Activated CD4-positive, alpha-beta T cell treated with anti-CD3 and anti-CD28 coated beads, Interleukin-2, Interleukin-4, amounts not matched to agents 100 ng/mL and 50 ng/mL, durations not matched to agents 16 hours and 8 hours (primary cell): ENCODE results near the gene LDHB.
"Not testable (repeated sequence)": the region's sequence is repeated elsewhere in the genome, so short reads cannot be mapped to it uniquely, and the experiment has no call there.

ENCODE experiments used
- DNase-seq: peaks from one replicate; pipeline ENCODE4 v3.0.0-alpha.2; 2020; ENCODE audit warnings: low spot score

LDHB gene

GRCh38 chr12:21661396-21662093 lies 3.9 kb upstream of the LDHB start:
- DNase-seq: not testable (repeated sequence)

- peak; percentile 11 for DNase-seq
Measured at GRCh38 chr12:21659383-21659782, 1.7 kb upstream of the LDHB start.

- DNase-seq: peak; percentile 53
Measured at GRCh38 chr12:21656905-21657325, 727 bp downstream of the LDHB start.

GRCh38 chr12:21655591-21655990 lies 2.1 kb downstream of the LDHB start:
- no peak for DNase-seq

- DNase-seq: no peak
Measured at GRCh38 chr12:21651821-21652220, 5.8 kb downstream of the LDHB start.

- DNase-seq: no peak
Measured at GRCh38 chr12:21650997-21651396, 6.6 kb downstream of the LDHB start.

- no peak for DNase-seq
Measured at GRCh38 chr12:21649034-21649433, 8.6 kb downstream of the LDHB start.

GRCh38 chr12:21648378-21648777 lies 9.3 kb downstream of the LDHB start:
- no peak for DNase-seq

- no peak for DNase-seq
Measured at GRCh38 chr12:21647179-21647578, 10.5 kb downstream of the LDHB start.

GRCh38 chr12:21645041-21645500 lies 12.6 kb downstream of the LDHB start:
- not testable (repeated sequence) for DNase-seq

GRCh38 chr12:21644516-21644915 lies 13.1 kb downstream of the LDHB start:
- no peak for DNase-seq

- DNase-seq: no peak
Measured at GRCh38 chr12:21643758-21644157, 13.9 kb downstream of the LDHB start.

- DNase-seq: no peak
Measured at GRCh38 chr12:21642707-21643389, 14.8 kb downstream of the LDHB start.

- no peak for DNase-seq
Measured at GRCh38 chr12:21638054-21638891, 19.4 kb downstream of the LDHB start.

GRCh38 chr12:21634245-21634644 lies 23.4 kb downstream of the LDHB start:
- no peak for DNase-seq

GRCh38 chr12:21631367-21631766 lies 26.3 kb downstream of the LDHB start:
- DNase-seq: no peak

- no peak for DNase-seq
Measured at GRCh38 chr12:21627924-21628323, 29.7 kb downstream of the LDHB start.

- no peak for DNase-seq
Measured at GRCh38 chr12:21618566-21618965, 39.1 kb downstream of the LDHB start.

GRCh38 chr12:21617030-21617429 lies 40.6 kb downstream of the LDHB start:
- DNase-seq: no peak

- peak; percentile 35 for DNase-seq
Measured at GRCh38 chr12:21615431-21615830, 42.2 kb downstream of the LDHB start.

- DNase-seq: no peak
Measured at GRCh38 chr12:21614506-21614905, 43.1 kb downstream of the LDHB start.

GRCh38 chr12:21613931-21614330 lies 43.7 kb downstream of the LDHB start:
- no peak for DNase-seq

GRCh38 chr12:21608196-21608595 lies 49.4 kb downstream of the LDHB start:
- DNase-seq: no peak
